Thoracic aorta (tissue), 2 donors: ENCODE results near the gene ABCC1. TPM values are rescaled to one million over a fixed set of nuclear protein-coding genes. Genes with fewer than 3 reads are reported as not detected.

ENCODE experiments used
- ATAC-seq: fragments of 150-250 bp; one replicate; pipeline ENCODE4 v1.8.0; 2017; ENCODE audit warnings: low read depth; ENCODE audit not compliant: insufficient number of reproducible peaks, low FRiP score
- DNase-seq: peaks from one replicate; pipeline ENCODE4 v3.0.0-alpha.2; 2020; ENCODE audit warnings: low spot score
- H3K27ac ChIP-seq, 2 donors: fragments of 200-600 bp; sonication (generic); 1 replicate in 1 of 2; 2 replicates in 1 of 2; pipeline ENCODE4 v1.5.1; 2016; ENCODE audit warnings: mild to moderate bottlenecking in 2 of 2, moderate library complexity in 2 of 2
- H3K27me3 ChIP-seq: fragments of 200-600 bp; sonication (generic); replicated peaks from 2 replicates; pipeline ENCODE4 v1.6.0; 2016; ENCODE audit warnings: mild to moderate bottlenecking; ENCODE audit not compliant: insufficient read depth
- H3K36me3 ChIP-seq: fragments of 200-600 bp; sonication (generic); one replicate; pipeline ENCODE4 v1.5.1; 2016
- H3K4me1 ChIP-seq, 2 donors: fragments of 200-600 bp; sonication (generic); 1 replicate in 1 of 2; 2 replicates in 1 of 2; pipeline versions ENCODE4 v1.5.1 to v1.6.0; 2016; ENCODE audit warnings: low read depth in 2 of 2, mild to moderate bottlenecking in 1 of 2; ENCODE audit not compliant: control insufficient read depth in 1 of 2
- H3K4me3 ChIP-seq: fragments of 200-600 bp; sonication (generic); 2 replicates; pipeline ENCODE4 v1.5.1; 2016; ENCODE audit warnings: mild to moderate bottlenecking
- H3K9me3 ChIP-seq: fragments of 200-600 bp; sonication (generic); 2 replicates; pipeline ENCODE4 v1.5.1; 2016
- CTCF ChIP-seq: fragments of 200-600 bp; sonication (generic); IDR thresholded peaks from one replicate; pipeline ENCODE4 v1.5.1; 2019; ENCODE audit warnings: antibody characterized with exemption
- total RNA-seq, 2 donors: library from RNA; depleted of rRNA; stranded (reverse); fragments of >200 nt; gene quantifications; one replicate each; pipeline versions ENCODE4 v1.1.0 to v1.2.3, GENCODE V29; 2016

The ABCC1 gene
- total RNA-seq, 2 donors from 2014 or later = 89.2 to 94.9 TPM

GRCh38 chr16:16124438-16124837 lies 175.0 kb downstream of the ABCC1 start:
- TF ChIP-seq CTCF = no peak
- peak overlapping the region; percentile 15 for H3K4me3 ChIP-seq
- peak overlapping the region; percentile 35 to 60 for H3K27ac ChIP-seq
- peaks cover 43% of the 10 kb centered on the region for H3K36me3 ChIP-seq
- H3K4me1 ChIP-seq = peaks cover 8 to 20% of the 10 kb centered on the region in 2 donors
- ATAC-seq (no peak), DNase-seq (peak; percentile 12)
- peaks cover 7% of the 10 kb centered on the region for H3K9me3 ChIP-seq
- H3K27me3 ChIP-seq = no peaks in the 10 kb centered on the region

DNA sequence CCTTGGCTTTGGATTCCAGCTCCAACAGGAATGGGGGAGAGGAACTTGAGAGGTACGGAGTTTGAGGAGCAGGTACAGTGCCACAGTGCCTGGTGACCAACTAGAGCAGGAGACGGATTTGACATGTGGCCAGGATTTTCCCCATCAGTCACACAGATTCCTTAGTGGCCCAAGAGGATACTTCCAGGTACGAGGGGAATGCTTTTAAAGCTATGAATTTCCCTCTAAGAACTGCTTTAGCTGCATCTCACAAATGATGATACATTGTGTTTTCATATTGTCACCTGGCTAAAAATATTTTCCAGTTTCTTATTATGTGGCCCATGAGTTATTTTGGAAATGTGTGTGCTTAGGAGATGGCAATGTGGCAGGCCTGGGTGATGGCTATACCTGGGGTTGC lies 175.6 kb downstream of the ABCC1 start:
- ATAC-seq (no peak), DNase-seq (no peak)
- no peak for TF ChIP-seq CTCF
- Histone ChIP-seq H3K27me3 (no peaks in the 10 kb centered on the region), H3K9me3 (peaks cover 7% of the 10 kb centered on the region), H3K4me1 (peaks cover 8 to 18% of the 10 kb centered on the region in 2 donors), H3K4me3 (no peak overlapping the region), H3K36me3 (peaks cover 48% of the 10 kb centered on the region), H3K27ac (peak overlapping the region; percentile 35 to 60)

DNA sequence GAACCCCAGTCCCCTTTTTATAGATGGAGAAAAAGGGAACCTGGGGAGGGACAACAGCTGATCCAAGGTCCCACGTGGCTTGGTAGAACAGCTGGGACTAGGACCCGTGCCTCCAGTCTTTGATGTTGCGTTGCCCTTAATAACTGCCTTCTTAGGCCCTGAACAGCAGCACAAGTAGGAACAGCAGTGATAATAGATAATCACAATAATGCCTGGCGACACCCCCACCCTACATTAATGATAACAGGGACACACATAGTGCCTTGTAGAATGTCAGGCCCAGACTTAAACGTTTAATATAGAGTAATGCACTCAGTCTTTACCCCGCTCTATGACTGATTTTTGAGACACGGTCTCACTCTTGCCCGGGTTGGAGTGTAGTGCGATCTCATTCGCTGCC lies 177.5 kb downstream of the ABCC1 start:
- H3K27me3 ChIP-seq = no peaks in the 10 kb centered on the region
- peaks cover 7% of the 10 kb centered on the region for H3K9me3 ChIP-seq
- no peak for ATAC-seq
- TF ChIP-seq CTCF = no peak
- H3K4me1 ChIP-seq = peaks cover 5 to 10% of the 10 kb centered on the region in 2 donors
- no peak overlapping the region for H3K4me3 ChIP-seq
- peak overlapping the region; percentile 44 to 45 for H3K27ac ChIP-seq
- H3K36me3 ChIP-seq = peaks cover 43% of the 10 kb centered on the region
- DNase-seq = no peak

DNA sequence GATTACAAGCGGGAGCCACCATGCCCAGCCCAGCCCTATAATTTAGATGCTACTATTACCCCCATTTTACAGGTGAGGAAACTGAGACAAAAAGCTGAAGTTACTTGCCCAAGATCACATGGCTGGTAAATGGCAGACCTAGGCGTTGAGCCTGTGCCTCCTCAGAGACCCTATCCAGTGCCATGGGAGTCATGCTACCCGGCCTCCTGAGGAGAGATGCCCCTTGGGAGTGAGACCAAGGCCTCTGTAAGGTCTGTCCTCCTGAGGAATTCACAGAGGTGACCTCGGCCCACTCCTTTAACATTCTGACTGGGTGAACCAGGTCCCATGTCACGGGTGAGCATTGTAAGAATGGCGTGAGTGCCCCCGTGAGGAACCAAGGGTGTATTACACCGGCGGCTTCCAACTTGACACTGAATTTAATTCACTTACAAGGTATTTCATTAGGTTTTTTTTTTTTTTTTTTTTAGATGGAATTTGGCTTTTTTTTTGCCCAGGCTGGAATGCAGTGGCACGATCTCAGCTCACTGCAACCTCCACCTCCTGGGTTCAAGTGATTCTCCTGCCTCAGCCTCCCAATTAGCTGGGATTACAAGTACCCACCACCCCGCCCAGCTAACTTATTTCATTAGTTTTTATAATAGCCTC lies 178.2 kb downstream of the ABCC1 start:
- no peaks in the 10 kb centered on the region for H3K27me3 ChIP-seq
- peak; percentile 91 for TF ChIP-seq CTCF
- ATAC-seq = peak; percentile 57
- DNase-seq = no peak
- H3K4me1 ChIP-seq = peaks cover 5 to 10% of the 10 kb centered on the region in 2 donors
- peaks cover 36% of the 10 kb centered on the region for H3K36me3 ChIP-seq
- H3K9me3 ChIP-seq = peaks cover 7% of the 10 kb centered on the region
- peak overlapping the region; percentile 44 to 45 for H3K27ac ChIP-seq
- no peak overlapping the region for H3K4me3 ChIP-seq

DNA sequence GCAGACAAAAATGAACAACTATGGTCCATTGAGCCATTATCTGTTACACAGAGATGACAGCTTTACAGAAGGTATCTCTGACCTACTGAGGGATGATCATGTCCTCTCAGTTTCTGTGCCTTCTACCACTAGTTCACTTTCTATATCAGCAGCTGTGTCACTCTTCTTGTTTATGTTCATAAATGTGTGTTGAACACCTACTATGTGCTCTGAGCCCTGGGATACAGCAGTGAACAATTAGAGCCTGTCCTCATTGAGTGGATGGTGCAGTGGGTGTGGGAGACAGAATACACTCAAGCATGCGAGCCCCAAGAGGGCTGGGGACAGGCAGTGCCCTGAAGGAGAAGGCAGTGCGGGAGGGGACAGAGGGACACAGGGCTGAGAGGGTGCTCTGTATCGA lies 181.8 kb downstream of the ABCC1 start:
- no peak for DNase-seq
- Histone ChIP-seq H3K9me3 (no peaks in the 10 kb centered on the region), H3K36me3 (peaks cover 34% of the 10 kb centered on the region), H3K27me3 (no peaks in the 10 kb centered on the region), H3K4me3 (no peak overlapping the region), H3K4me1 (no peaks in the 10 kb centered on the region), H3K27ac (no peak overlapping the region)
- ATAC-seq = no peak
- no peak for TF ChIP-seq CTCF
